Vagina (tissue), 2 donors: ENCODE results near the gene CHIT1. TPM values are rescaled to one million over a fixed set of nuclear protein-coding genes. Genes with fewer than 3 reads are reported as not detected.

Experiments used
- DNase-seq, 2 donors: peaks; one replicate each; pipeline ENCODE4 v3.0.0-alpha.2; 2017; ENCODE audit errors: extremely low spot score in 2 of 2
- H3K27ac ChIP-seq: fragments of 200-600 bp; sonication (generic); one replicate; pipeline ENCODE4 v1.5.1; 2019
- H3K27me3 ChIP-seq: fragments of 200-600 bp; sonication (generic); one replicate; pipeline ENCODE4 v1.5.1; 2019
- H3K36me3 ChIP-seq, 2 donors: fragments of 200-600 bp; sonication (generic); one replicate each; pipeline ENCODE4 v1.5.1; 2017 to 2019
- H3K4me1 ChIP-seq: fragments of 200-600 bp; sonication (generic); one replicate; pipeline ENCODE4 v1.5.1; 2019
- H3K4me3 ChIP-seq, 2 donors: fragments of 200-600 bp; sonication (generic); 1 replicate in 1 of 2; 2 replicates in 1 of 2; pipeline ENCODE4 v1.5.1; 2016 to 2019
- H3K9me3 ChIP-seq: fragments of 200-600 bp; sonication (generic); one replicate; pipeline ENCODE4 v1.5.1; 2019
- POLR2A ChIP-seq, 2 donors: fragments of 450-650 bp; IDR thresholded peaks; one replicate each; pipeline ENCODE4 v1.6.1; 2017; ENCODE audit warnings: antibody characterized with exemption in 2 of 2, mild to moderate bottlenecking in 2 of 2, moderate library complexity in 2 of 2
- POLR2AphosphoS5 ChIP-seq, 2 donors: sonication (generic); formaldehyde crosslinking; IDR thresholded peaks; one replicate each; pipeline ENCODE4 v1.9.0; 2017; ENCODE audit warnings: antibody characterized with exemption in 2 of 2, mild to moderate bottlenecking in 2 of 2, low read depth in 1 of 2; ENCODE audit not compliant: insufficient read depth in 1 of 2
- intact Hi-C: fragments of 100-400 bp; cut with DNase I; formaldehyde crosslinking; loops from one replicate; pipeline ENCODE4 v1.15.1; 2023
- total RNA-seq: library from RNA; depleted of rRNA; stranded (reverse); fragments of >200 nt; gene quantifications from one replicate; pipeline ENCODE4 v1.2.3, GENCODE V29; 2016
- TF ChIP-seq, protein P1 (sequence below), 3 experiments: fragments of 450-650 bp in 2 of 3; fragments of 200-600 bp in 1 of 3; sonication (generic) in 1 of 3; IDR thresholded peaks; one replicate each; pipeline ENCODE4 v1.5.1; 2017 to 2019; ENCODE audit warnings: antibody characterized with exemption in 3 of 3, mild to moderate bottlenecking in 2 of 3, moderate library complexity in 2 of 3

The CHIT1 gene
- total RNA-seq, 1 donor from 2014 or later = not detected

DNA sequence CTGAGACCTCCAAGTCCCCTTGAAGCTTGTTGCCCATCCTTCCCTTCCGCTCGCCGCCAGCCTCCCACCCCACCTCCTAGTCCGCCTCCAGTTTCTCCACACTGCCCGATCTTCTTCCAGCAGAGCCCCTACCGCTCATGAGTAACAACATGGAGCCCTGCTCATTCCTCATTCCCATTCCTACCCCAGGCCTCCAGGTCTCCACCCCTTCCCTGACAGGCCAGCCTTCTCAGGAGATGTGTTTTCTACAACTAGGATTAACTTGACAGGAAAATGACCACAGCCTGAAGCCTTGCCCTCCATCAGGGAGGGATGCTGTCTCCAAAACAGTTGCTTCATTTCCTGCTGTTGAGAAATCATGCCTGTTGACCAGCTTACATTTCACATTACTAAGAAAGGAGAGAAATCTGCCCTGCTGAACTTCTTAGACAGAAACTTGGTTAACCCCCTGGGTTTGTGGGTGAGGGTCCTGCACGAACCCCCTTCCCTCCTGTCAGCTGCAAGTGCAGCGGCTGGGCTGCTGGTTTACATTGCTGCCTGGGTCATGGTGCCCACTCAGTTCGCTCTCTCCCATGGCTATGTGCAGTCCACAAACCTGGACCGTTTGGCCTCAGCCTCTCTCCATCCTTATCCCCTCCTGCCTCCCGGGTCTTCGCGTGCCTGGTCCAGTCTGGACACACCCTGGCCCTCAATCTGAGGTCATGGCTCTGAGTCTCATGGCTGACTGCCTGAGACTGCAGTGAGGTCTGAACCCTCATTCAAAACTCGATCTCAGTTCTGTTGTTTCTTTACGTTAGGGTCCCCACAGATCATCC is 26.8 kb downstream of the CHIT1 start:
- H3K27me3 ChIP-seq = no peaks in the 10 kb centered on the region
- H3K27ac ChIP-seq = peak overlapping the region; percentile 70
- peak in 1 of 2 donors; percentile 64 for TF ChIP-seq POLR2AphosphoS5 (IDR thresholded peaks at IDR 0.05; ENCODE audit: insufficient read depth in 1 of 2, low read depth in 1 of 2)
- TF ChIP-seq, protein P1, sequence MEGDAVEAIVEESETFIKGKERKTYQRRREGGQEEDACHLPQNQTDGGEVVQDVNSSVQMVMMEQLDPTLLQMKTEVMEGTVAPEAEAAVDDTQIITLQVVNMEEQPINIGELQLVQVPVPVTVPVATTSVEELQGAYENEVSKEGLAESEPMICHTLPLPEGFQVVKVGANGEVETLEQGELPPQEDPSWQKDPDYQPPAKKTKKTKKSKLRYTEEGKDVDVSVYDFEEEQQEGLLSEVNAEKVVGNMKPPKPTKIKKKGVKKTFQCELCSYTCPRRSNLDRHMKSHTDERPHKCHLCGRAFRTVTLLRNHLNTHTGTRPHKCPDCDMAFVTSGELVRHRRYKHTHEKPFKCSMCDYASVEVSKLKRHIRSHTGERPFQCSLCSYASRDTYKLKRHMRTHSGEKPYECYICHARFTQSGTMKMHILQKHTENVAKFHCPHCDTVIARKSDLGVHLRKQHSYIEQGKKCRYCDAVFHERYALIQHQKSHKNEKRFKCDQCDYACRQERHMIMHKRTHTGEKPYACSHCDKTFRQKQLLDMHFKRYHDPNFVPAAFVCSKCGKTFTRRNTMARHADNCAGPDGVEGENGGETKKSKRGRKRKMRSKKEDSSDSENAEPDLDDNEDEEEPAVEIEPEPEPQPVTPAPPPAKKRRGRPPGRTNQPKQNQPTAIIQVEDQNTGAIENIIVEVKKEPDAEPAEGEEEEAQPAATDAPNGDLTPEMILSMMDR (IDR thresholded peaks at IDR 0.05) = no peak
- H3K36me3 ChIP-seq = no peaks in the 10 kb centered on the region
- no peak overlapping the region for H3K4me3 ChIP-seq
- peaks cover 34% of the 10 kb centered on the region for H3K4me1 ChIP-seq
- peak in 1 of 2 donors; percentile 97 for DNase-seq
- H3K9me3 ChIP-seq = no peaks in the 10 kb centered on the region
- intact Hi-C loops = no loop called here

DNA sequence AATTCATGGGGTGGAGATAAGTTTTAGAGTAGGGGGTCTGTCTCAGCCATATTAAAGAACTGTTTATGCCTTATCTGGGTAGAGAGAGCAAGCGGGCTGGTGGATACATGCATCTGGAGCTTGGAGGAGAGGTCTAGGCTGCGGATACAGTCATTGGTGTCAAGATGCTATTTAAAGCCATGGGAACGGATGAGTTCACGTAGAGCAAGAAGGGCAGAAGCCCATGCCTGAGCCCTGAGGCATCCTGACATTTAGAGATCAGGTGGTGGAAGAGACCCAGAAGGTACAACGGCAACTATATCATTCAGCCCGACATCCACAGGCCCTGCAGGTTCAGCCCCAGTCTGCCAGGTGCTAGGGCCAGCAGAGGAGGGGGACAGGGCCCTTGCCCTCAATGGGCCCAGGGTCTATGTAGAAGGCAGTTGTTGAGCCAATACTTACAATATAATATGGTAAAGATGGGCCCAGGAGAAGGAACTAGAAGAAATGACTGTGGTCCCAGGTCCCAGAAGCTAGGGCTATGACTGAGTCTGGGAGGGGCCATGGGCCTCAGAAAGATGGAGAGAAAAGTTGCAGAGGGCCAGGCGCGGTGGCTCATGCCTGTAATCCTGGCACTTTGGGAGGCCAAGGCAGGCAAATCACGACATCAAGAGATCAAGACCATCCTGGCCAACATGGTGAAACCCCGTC is 27.8 kb downstream of the CHIT1 start:
- no peaks in the 10 kb centered on the region for H3K36me3 ChIP-seq
- peaks cover 34% of the 10 kb centered on the region for H3K4me1 ChIP-seq
- intact Hi-C loops = no loop called here
- no peaks in the 10 kb centered on the region for H3K27me3 ChIP-seq
- TF ChIP-seq POLR2AphosphoS5 (IDR thresholded peaks at IDR 0.05; ENCODE audit: insufficient read depth in 1 of 2, low read depth in 1 of 2) (no peak), POLR2A (IDR thresholded peaks at IDR 0.05) (no peak)
- TF ChIP-seq, protein P1 (IDR thresholded peaks at IDR 0.05) = no peak
- no peak overlapping the region for H3K4me3 ChIP-seq
- H3K27ac ChIP-seq = peak overlapping the region; percentile 70
- H3K9me3 ChIP-seq = no peaks in the 10 kb centered on the region
- DNase-seq = no peak

- H3K9me3 ChIP-seq = no peaks in the 10 kb centered on the region
- no peaks in the 10 kb centered on the region for H3K36me3 ChIP-seq
- no peaks in the 10 kb centered on the region for H3K27me3 ChIP-seq
- H3K4me3 ChIP-seq = no peak overlapping the region
- TF ChIP-seq POLR2A (IDR thresholded peaks at IDR 0.05) = no peak
- TF ChIP-seq, protein P1 (IDR thresholded peaks at IDR 0.05) = no peak
- no peak for TF ChIP-seq POLR2AphosphoS5 (IDR thresholded peaks at IDR 0.05; ENCODE audit: insufficient read depth in 1 of 2, low read depth in 1 of 2)
- intact Hi-C loops = no loop called here
- peaks cover 34% of the 10 kb centered on the region for H3K4me1 ChIP-seq
- H3K27ac ChIP-seq = peak overlapping the region; percentile 70
- DNase-seq = no peak
Measured at GRCh38 chr1:203200916-203201315, 28.6 kb downstream of the CHIT1 start.

- Histone ChIP-seq H3K27me3 (no peaks in the 10 kb centered on the region), H3K4me1 (peaks cover 34% of the 10 kb centered on the region), H3K27ac (peak overlapping the region; percentile 70), H3K36me3 (no peaks in the 10 kb centered on the region), H3K4me3 (no peak overlapping the region), H3K9me3 (no peaks in the 10 kb centered on the region)
- intact Hi-C loops = no loop called here
- no peak for DNase-seq
- TF ChIP-seq, protein P1 (IDR thresholded peaks at IDR 0.05) = no peak
- peak; percentile 27 to 55 for TF ChIP-seq POLR2AphosphoS5 (IDR thresholded peaks at IDR 0.05; ENCODE audit: insufficient read depth in 1 of 2, low read depth in 1 of 2)
- TF ChIP-seq POLR2A (IDR thresholded peaks at IDR 0.05) = no peak
Measured at GRCh38 chr1:203199816-203200571, 29.5 kb downstream of the CHIT1 start.
